IMR-90 (cell line): Measurements from ENCODE around the gene RIC8A. TPM values are rescaled to one million over a fixed set of nuclear protein-coding genes. Genes with fewer than 3 reads are reported as not detected.

ENCODE experiments used
- ATAC-seq: fragments of 200-7000 bp; cut with Tn5 transposase; 2 replicates; pipeline ENCODE4 v1.9.1; 2020; ENCODE audit warnings: low read depth, mild to moderate bottlenecking, moderate library complexity
- BruUV-seq: library from RNA; stranded (reverse); fragments of 400-500 nt; replicated peaks from 2 replicates; lab custom pipeline; 2021; lab: Mats Ljungman, UMichigan
- CTCF ChIA-PET: fragments of 300-600 bp; formaldehyde crosslinking; extraction: SDS; loops from one replicate; lab custom pipeline; 2021; ENCODE audit warnings: antibody characterized with exemption; lab: Yijun Ruan, JAX
- POLR2A ChIA-PET: fragments of 300-600 bp; sonication (Branson Sonifier 250); formaldehyde crosslinking; loops from one replicate; lab custom pipeline; 2022; ENCODE audit warnings: antibody characterized with exemption; ENCODE audit not compliant: unreplicated experiment; lab: Charles Lee
- DNase-seq: peaks from one replicate; pipeline ENCODE4 v3.0.0; 2013
- H2AFZ ChIP-seq: replicated peaks from 2 replicates; pipeline ENCODE3; 2013; ENCODE audit warnings: low read length, mild to moderate bottlenecking; ENCODE audit not compliant: poor library complexity
- H2AK5ac ChIP-seq: 2 replicates; pipeline ENCODE4 v1.6.1; 2013; ENCODE audit warnings: low read depth, low read length, inconsistent platforms
- H2AK9ac ChIP-seq: replicated peaks from 2 replicates; pipeline ENCODE3; 2013; ENCODE audit warnings: mild to moderate bottlenecking, low read depth, low read length, moderate library complexity; ENCODE audit not compliant: poor library complexity
- H2BK120ac ChIP-seq: 2 replicates; pipeline ENCODE4 v1.6.1; 2013; ENCODE audit warnings: low read depth, low read length, inconsistent platforms
- H2BK15ac ChIP-seq: 3 replicates; pipeline ENCODE4 v1.6.1; 2013; ENCODE audit warnings: low read depth, low read length, inconsistent platforms
- H2BK20ac ChIP-seq: 2 replicates; pipeline ENCODE4 v1.6.1; 2013; ENCODE audit warnings: low read depth, mild to moderate bottlenecking, inconsistent platforms, low read length, moderate library complexity
- H2BK5ac ChIP-seq: 2 replicates; pipeline ENCODE4 v1.6.1; 2013; ENCODE audit warnings: mild to moderate bottlenecking, low read depth, low read length, inconsistent platforms; ENCODE audit not compliant: poor library complexity, severe bottlenecking
- H3K14ac ChIP-seq: replicated peaks from 2 replicates; pipeline ENCODE4 v1.6.1; 2013; ENCODE audit warnings: low read depth, low read length, inconsistent platforms
- H3K18ac ChIP-seq: 2 replicates; pipeline ENCODE4 v1.6.1; 2013; ENCODE audit warnings: low read depth, low read length, control low read depth
- H3K23ac ChIP-seq: 2 replicates; pipeline ENCODE4 v1.6.1; 2013; ENCODE audit warnings: low read depth, low read length, inconsistent platforms
- H3K27ac ChIP-seq: 2 replicates; pipeline ENCODE4 v1.5.1; 2013; ENCODE audit warnings: mild to moderate bottlenecking, control low read depth, low read length; ENCODE audit not compliant: insufficient read depth
- H3K27me3 ChIP-seq: 2 replicates; pipeline ENCODE4 v1.6.1; 2013; ENCODE audit warnings: low read length; ENCODE audit not compliant: control insufficient read depth, insufficient read depth
- H3K36me3 ChIP-seq: 2 replicates; pipeline ENCODE4 v1.6.1; 2013; ENCODE audit warnings: low read length, mixed read lengths; ENCODE audit not compliant: control insufficient read depth, insufficient read depth
- H3K4ac ChIP-seq: 2 replicates; pipeline ENCODE4 v1.6.1; 2013; ENCODE audit warnings: low read depth, low read length, inconsistent platforms
- H3K4me1 ChIP-seq: 2 replicates; pipeline ENCODE4 v1.6.1; 2013; ENCODE audit warnings: low read length, mixed read lengths; ENCODE audit not compliant: control insufficient read depth, insufficient read depth
- H3K4me2 ChIP-seq: 2 replicates; pipeline ENCODE4 v1.6.1; 2013; ENCODE audit warnings: low read depth, mild to moderate bottlenecking, control low read depth, low read length, moderate library complexity
- H3K4me3 ChIP-seq: 2 replicates; pipeline ENCODE4 v1.5.1; 2013; ENCODE audit warnings: low read depth, mild to moderate bottlenecking, control low read depth, low read length, moderate library complexity; ENCODE audit not compliant: insufficient read depth
- H3K56ac ChIP-seq: 2 replicates; pipeline ENCODE4 v1.6.1; 2013; ENCODE audit warnings: low read length, inconsistent platforms; ENCODE audit not compliant: insufficient read depth; ENCODE audit errors: extremely low read depth
- H3K79me1 ChIP-seq, 2 experiments: 2 replicates each; pipeline ENCODE4 v1.6.1; 2013; ENCODE audit warnings: low read length in 2 of 2, inconsistent platforms in 1 of 2, low read depth in 1 of 2
- H3K9ac ChIP-seq: 2 replicates; pipeline ENCODE4 v1.6.1; 2013; ENCODE audit warnings: low read depth, low read length, control low read depth
- H3K9me1 ChIP-seq: 2 replicates; pipeline ENCODE4 v1.6.1; 2013; ENCODE audit warnings: low read length, inconsistent platforms; ENCODE audit not compliant: insufficient read depth
- H3K9me3 ChIP-seq: 2 replicates; pipeline ENCODE4 v1.6.1; 2013; ENCODE audit warnings: low read length; ENCODE audit not compliant: control insufficient read depth, insufficient read depth
- H4K20me1 ChIP-seq: 2 replicates; pipeline ENCODE4 v1.6.1; 2013; ENCODE audit warnings: low read length, inconsistent platforms; ENCODE audit not compliant: insufficient read depth
- H4K5ac ChIP-seq: 2 replicates; pipeline ENCODE4 v1.6.1; 2013; ENCODE audit warnings: mild to moderate bottlenecking, low read depth, low read length, control low read depth
- H4K8ac ChIP-seq, 2 experiments: 2 replicates each; pipeline ENCODE4 v1.6.1; 2013; ENCODE audit warnings: low read depth in 2 of 2, low read length in 2 of 2, control low read depth in 1 of 2, inconsistent platforms in 1 of 2
- H4K91ac ChIP-seq: 2 replicates; pipeline ENCODE4 v1.6.1; 2013; ENCODE audit warnings: low read depth, low read length, inconsistent platforms; ENCODE audit not compliant: insufficient read depth
- CEBPB ChIP-seq: IDR thresholded peaks from 2 replicates; pipeline ENCODE4 v1.6.1; 2012; ENCODE audit warnings: low read depth, low read length, improper control_type of control experiment
- CHD1 ChIP-seq: IDR thresholded peaks from 2 replicates; pipeline ENCODE4 v1.6.1; 2012; ENCODE audit warnings: low read depth, low read length, improper control_type of control experiment
- ELK1 ChIP-seq: fragments of 150-350 bp; IDR thresholded peaks from 2 replicates; pipeline ENCODE4 v1.6.1; 2016; ENCODE audit warnings: low read depth, mild to moderate bottlenecking, low read length, moderate library complexity, borderline replicate concordance
- FOS ChIP-seq: fragments of 150-350 bp; IDR thresholded peaks from 2 replicates; pipeline ENCODE4 v1.6.1; 2016; ENCODE audit warnings: low read depth, low read length
- MAZ ChIP-seq: IDR thresholded peaks from 2 replicates; pipeline ENCODE4 v1.6.1; 2012; ENCODE audit warnings: low read depth, mild to moderate bottlenecking, low read length, improper control_type of control experiment, moderate library complexity, borderline replicate concordance
- MXI1 ChIP-seq: IDR thresholded peaks from 2 replicates; pipeline ENCODE4 v1.6.1; 2012; ENCODE audit warnings: low read depth, mild to moderate bottlenecking, low read length, moderate library complexity, borderline replicate concordance
- POLR2A ChIP-seq: IDR thresholded peaks from 2 replicates; pipeline ENCODE4 v1.6.1; 2012; ENCODE audit warnings: mild to moderate bottlenecking, low read depth, low read length
- RCOR1 ChIP-seq: IDR thresholded peaks from 2 replicates; pipeline ENCODE4 v1.6.1; 2012; ENCODE audit warnings: mild to moderate bottlenecking, low read length, improper control_type of control experiment; ENCODE audit not compliant: insufficient replicate concordance
- WGBS, 2 experiments: methylation state at CpG; one replicate each; pipeline versions ENCODE4 v1.1.5 to v1.1.7; 2013; ENCODE audit warnings: missing lambda C conversion rate in 2 of 2; ENCODE audit not compliant: insufficient read length in 1 of 2; ENCODE audit errors: extremely low coverage in 2 of 2; 5-methylcytosine and 5-hydroxymethylcytosine counted together
- dilution Hi-C: fragments of 300-500 bp; cut with HindIII; formaldehyde crosslinking; loops from one replicate; pipeline ENCODE4 v1.14.3; 2018; ENCODE audit warnings: low sequenced_read_pairs; ENCODE audit not compliant: unreplicated experiment
- in situ Hi-C: fragments of 300-500 bp; cut with MboI; formaldehyde crosslinking; loops from 3 replicates; pipeline ENCODE4 v1.14.3; 2019; ENCODE audit warnings: low sequenced_read_pairs, inconsistent platforms, mixed read lengths
- intact Hi-C: fragments of 100-400 bp; cut with micrococcal nuclease; formaldehyde crosslinking; loops from 2 replicates; pipeline ENCODE4 v1.10.0; 2022
- polyA plus RNA-seq, 3 experiments: library from polyadenylated mRNA; depleted of rRNA; stranded (reverse); fragments of >200 nt; gene quantifications; 2 replicates each; pipeline ENCODE4 v1.2.3, GENCODE V29; 2012; ENCODE audit warnings: low replicate concordance in 1 of 3
- total RNA-seq: library from RNA; depleted of rRNA; stranded (reverse); fragments of >200 nt; gene quantifications from 2 replicates; pipeline ENCODE4 v1.2.3, GENCODE V29; 2012
- TF ChIP-seq, protein P1 (sequence below): conservative IDR thresholded peaks from 2 replicates; pipeline ENCODE4 v1.5.1; 2012; ENCODE audit warnings: mild to moderate bottlenecking, low read depth, low read length, improper control_type of control experiment

The RIC8A gene
- total and polyA plus RNA-seq, 2 of the 4 experiments (the other 2 are of a cell fraction): 129 to 188 TPM

GRCh38 chr11:236774-237767 is 29.6 kb downstream of the RIC8A start, which contains the start of gene PSMD13:
Gene PSMD13 (plus strand): TSS chr11:236976. CDS start chr11:237050, 74 bp downstream.
- peak; percentile 89 for ATAC-seq
- Histone ChIP-seq H3K9ac (peak within 1 kb of the TSS; percentile 87), H2BK15ac (0 out of 3 replicates have a peak within 1 kb of the TSS, but pooled peaks have one; percentile 30), H2AFZ (peak within 1 kb of the TSS; percentile 98), H3K18ac (peak within 1 kb of the TSS; percentile 54), H3K9me3 (no peaks in the 10 kb centered on the region), H2BK120ac (peak within 1 kb of the TSS; percentile 49; the same call in 1 of the 2 replicates), H3K56ac (peak within 1 kb of the TSS; percentile 86), H3K9me1 (0 out of 2 replicates have a peak, but pooled peaks cover 5% of the 10 kb centered on the region), H3K36me3 (peaks cover 8% of the 10 kb centered on the region; the same call in 1 of the 2 replicates), H3K4me2 (peak within 1 kb of the TSS; percentile 98), H3K27me3 (no peaks in the 10 kb centered on the region), H4K5ac (peak within 1 kb of the TSS; percentile 72), H2AK9ac (peak within 1 kb of the TSS; percentile 98), H2BK5ac (peak within 1 kb of the TSS; percentile 84), H2BK20ac (no peak within 1 kb of the TSS), H4K20me1 (peaks cover 11% of the 10 kb centered on the region), H4K8ac (peak within 1 kb of the TSS; percentile 83 to 92), H3K4me1 (peaks cover 2% of the 10 kb centered on the region), H3K4me3 (peak within 1 kb of the TSS; percentile 88), H3K79me1 (peaks cover 18 to 57% of the 10 kb centered on the region in 2 experiments), H3K14ac (peak within 1 kb of the TSS; percentile 99), H3K23ac (peak within 1 kb of the TSS; percentile 98), H2AK5ac (peak within 1 kb of the TSS; percentile 84), H3K27ac (peak within 1 kb of the TSS; percentile 85), H3K4ac (peak within 1 kb of the TSS; percentile 88), H4K91ac (peak within 1 kb of the TSS; percentile 68)
- TF ChIP-seq ELK1 (no peak), RCOR1 (no peak), CEBPB (no peak), CHD1 (peak; percentile 84; the same call in 1 of the 2 replicates), POLR2A (peak; percentile 83), FOS (no peak), MAZ (no peak; the same call in 1 of the 2 replicates), MXI1 (peak; percentile 34; the same call in 1 of the 2 replicates)
- TF ChIP-seq, protein P1, sequence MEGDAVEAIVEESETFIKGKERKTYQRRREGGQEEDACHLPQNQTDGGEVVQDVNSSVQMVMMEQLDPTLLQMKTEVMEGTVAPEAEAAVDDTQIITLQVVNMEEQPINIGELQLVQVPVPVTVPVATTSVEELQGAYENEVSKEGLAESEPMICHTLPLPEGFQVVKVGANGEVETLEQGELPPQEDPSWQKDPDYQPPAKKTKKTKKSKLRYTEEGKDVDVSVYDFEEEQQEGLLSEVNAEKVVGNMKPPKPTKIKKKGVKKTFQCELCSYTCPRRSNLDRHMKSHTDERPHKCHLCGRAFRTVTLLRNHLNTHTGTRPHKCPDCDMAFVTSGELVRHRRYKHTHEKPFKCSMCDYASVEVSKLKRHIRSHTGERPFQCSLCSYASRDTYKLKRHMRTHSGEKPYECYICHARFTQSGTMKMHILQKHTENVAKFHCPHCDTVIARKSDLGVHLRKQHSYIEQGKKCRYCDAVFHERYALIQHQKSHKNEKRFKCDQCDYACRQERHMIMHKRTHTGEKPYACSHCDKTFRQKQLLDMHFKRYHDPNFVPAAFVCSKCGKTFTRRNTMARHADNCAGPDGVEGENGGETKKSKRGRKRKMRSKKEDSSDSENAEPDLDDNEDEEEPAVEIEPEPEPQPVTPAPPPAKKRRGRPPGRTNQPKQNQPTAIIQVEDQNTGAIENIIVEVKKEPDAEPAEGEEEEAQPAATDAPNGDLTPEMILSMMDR: no peak
- POLR2A ChIA-PET: interaction anchor here (0.7 kb wide), 2 partner anchors 12 to 114 kb away, joined by 3 to 4 read pairs; no protein-coding TSS in a partner anchor
- WGBS, 2 experiments: 1% methylated on average over 26 of the region's 62 CpGs; no CpG with 5 or more reads in 1 of the 2 experiments
- dilution Hi-C loops (no loop called here), intact Hi-C loops (no loop called here), in situ Hi-C loops (no loop called here)
- BruUV-seq: no TSS peak
- CTCF ChIA-PET: no interaction called here
- peak; percentile 81 for DNase-seq
